OCI-LY1 (cell line): ENCODE measurements around the gene ATP8B2.
A peak's percentile ranks its signal among the peaks of the same experiment; 100 is the strongest.
"Not testable (repeated sequence)": the region's sequence is repeated elsewhere in the genome, so short reads cannot be mapped to it uniquely, and the experiment has no call there.

Source experiments
- H2AFZ ChIP-seq: fragments of 200-600 bp; sonication (generic), shearing (Covaris generic); 2 replicates; pipeline ENCODE4 v1.6.0; 2014; ENCODE audit warnings: antibody characterized with exemption, mild to moderate bottlenecking, low read length
- H3F3A ChIP-seq: fragments of 200-600 bp; sonication (generic), shearing (Covaris generic); 2 replicates; pipeline ENCODE4 v1.6.0; 2014; ENCODE audit warnings: mild to moderate bottlenecking, antibody characterized with exemption, low read length, moderate library complexity; ENCODE audit not compliant: insufficient read depth
- H3K27ac ChIP-seq: fragments of 200-600 bp; sonication (generic); 2 replicates; pipeline ENCODE4 v1.5.1; 2014; ENCODE audit warnings: low read length, mixed run types, mild to moderate bottlenecking, low read depth; ENCODE audit not compliant: poor library complexity, severe bottlenecking
- H3K27me3 ChIP-seq: fragments of 200-600 bp; sonication (generic); 2 replicates; pipeline ENCODE4 v1.6.0; 2014; ENCODE audit warnings: antibody characterized with exemption, mild to moderate bottlenecking, low read length, moderate library complexity; ENCODE audit not compliant: insufficient read depth
- H3K36me3 ChIP-seq: fragments of 200-600 bp; sonication (generic); 2 replicates; pipeline ENCODE4 v1.6.1; 2014; ENCODE audit warnings: mild to moderate bottlenecking, antibody characterized with exemption, low read length, moderate library complexity, mixed read lengths; ENCODE audit not compliant: insufficient read depth
- H3K4me1 ChIP-seq: fragments of 200-600 bp; sonication (generic); 2 replicates; pipeline ENCODE4 v1.5.1; 2014; ENCODE audit warnings: mild to moderate bottlenecking, low read length, moderate library complexity; ENCODE audit not compliant: insufficient read depth, severe bottlenecking
- H3K4me2 ChIP-seq: fragments of 200-600 bp; sonication (generic), shearing (Covaris generic); 2 replicates; pipeline ENCODE4 v1.6.1; 2014; ENCODE audit warnings: low read length
- H3K4me3 ChIP-seq: fragments of 200-600 bp; sonication (generic); 2 replicates; pipeline ENCODE4 v1.5.1; 2014; ENCODE audit warnings: low read length, low read depth, mild to moderate bottlenecking, mixed read lengths; ENCODE audit not compliant: poor library complexity, severe bottlenecking
- H3K79me2 ChIP-seq: fragments of 200-600 bp; shearing (Covaris generic); 2 replicates; pipeline ENCODE4 v1.6.1; 2016; ENCODE audit warnings: mixed run types, low read length, mixed read lengths; ENCODE audit not compliant: insufficient read depth
- H3K9ac ChIP-seq: fragments of 200-600 bp; sonication (generic), shearing (Covaris generic); 2 replicates; pipeline ENCODE4 v1.6.1; 2014; ENCODE audit warnings: mild to moderate bottlenecking, low read length, mixed read lengths
- H3K9me2 ChIP-seq: fragments of 200-600 bp; sonication (generic), shearing (Covaris generic); 2 replicates; pipeline ENCODE4 v1.6.1; 2014; ENCODE audit warnings: low read depth, mild to moderate bottlenecking, low read length, mixed read lengths
- H3K9me3 ChIP-seq: fragments of 200-600 bp; shearing (Covaris generic); 2 replicates; pipeline ENCODE4 v1.6.1; 2014; ENCODE audit warnings: low read length, mixed read lengths
- H4K20me1 ChIP-seq: fragments of 200-600 bp; sonication (generic), shearing (Covaris generic); 2 replicates; pipeline ENCODE4 v1.6.0; 2016; ENCODE audit warnings: mild to moderate bottlenecking, low read length; ENCODE audit not compliant: insufficient read depth
- EZH2 ChIP-seq: fragments of 200-600 bp; sonication (generic), shearing (Covaris generic); IDR thresholded peaks from 2 replicates; pipeline ENCODE4 v1.8.0; 2017; ENCODE audit warnings: borderline replicate concordance, mixed run types, mild to moderate bottlenecking, antibody characterized with exemption, low read length, moderate library complexity, mixed read lengths
- TF ChIP-seq, protein P1 (sequence below): fragments of 200-600 bp; sonication (generic), shearing (Covaris generic); IDR thresholded peaks from 2 replicates; pipeline ENCODE4 v1.5.1; 2017; ENCODE audit warnings: mild to moderate bottlenecking, antibody characterized with exemption, low read length, moderate library complexity, mixed read lengths

The ATP8B2 gene

DNA sequence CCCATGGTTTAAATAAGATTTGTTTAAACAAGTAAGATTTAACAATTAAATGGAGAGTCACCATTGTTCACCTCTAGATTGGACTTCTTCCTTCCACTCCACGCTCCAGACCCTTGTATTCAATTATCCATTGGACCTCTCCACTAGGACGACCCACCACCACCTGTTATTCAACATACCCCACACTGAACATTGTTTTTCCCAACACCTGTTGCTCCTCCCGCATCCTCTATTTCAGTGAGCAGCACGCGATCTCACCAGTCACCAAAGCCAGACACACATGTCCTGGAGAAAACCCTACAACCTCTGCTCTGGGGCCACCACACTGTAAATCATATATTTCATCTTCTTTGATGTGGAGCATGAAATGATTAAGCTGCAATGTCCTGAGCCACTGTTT lies 28.6 kb downstream of the ATP8B2 start:
- Histone ChIP-seq H2AFZ (no peak overlapping the region), H3K27ac (no peak overlapping the region), H3K4me1 (no peaks in the 10 kb centered on the region), H3K79me2 (no peaks in the 10 kb centered on the region), H3K4me2 (no peak overlapping the region), H3F3A (no peaks in the 10 kb centered on the region), H3K4me3 (no peak overlapping the region), H4K20me1 (no peaks in the 10 kb centered on the region), H3K36me3 (no peaks in the 10 kb centered on the region), H3K9ac (no peak overlapping the region), H3K9me2 (no peaks in the 10 kb centered on the region), H3K9me3 (no peaks in the 10 kb centered on the region), H3K27me3 (no peaks in the 10 kb centered on the region)
- TF ChIP-seq, protein P1, sequence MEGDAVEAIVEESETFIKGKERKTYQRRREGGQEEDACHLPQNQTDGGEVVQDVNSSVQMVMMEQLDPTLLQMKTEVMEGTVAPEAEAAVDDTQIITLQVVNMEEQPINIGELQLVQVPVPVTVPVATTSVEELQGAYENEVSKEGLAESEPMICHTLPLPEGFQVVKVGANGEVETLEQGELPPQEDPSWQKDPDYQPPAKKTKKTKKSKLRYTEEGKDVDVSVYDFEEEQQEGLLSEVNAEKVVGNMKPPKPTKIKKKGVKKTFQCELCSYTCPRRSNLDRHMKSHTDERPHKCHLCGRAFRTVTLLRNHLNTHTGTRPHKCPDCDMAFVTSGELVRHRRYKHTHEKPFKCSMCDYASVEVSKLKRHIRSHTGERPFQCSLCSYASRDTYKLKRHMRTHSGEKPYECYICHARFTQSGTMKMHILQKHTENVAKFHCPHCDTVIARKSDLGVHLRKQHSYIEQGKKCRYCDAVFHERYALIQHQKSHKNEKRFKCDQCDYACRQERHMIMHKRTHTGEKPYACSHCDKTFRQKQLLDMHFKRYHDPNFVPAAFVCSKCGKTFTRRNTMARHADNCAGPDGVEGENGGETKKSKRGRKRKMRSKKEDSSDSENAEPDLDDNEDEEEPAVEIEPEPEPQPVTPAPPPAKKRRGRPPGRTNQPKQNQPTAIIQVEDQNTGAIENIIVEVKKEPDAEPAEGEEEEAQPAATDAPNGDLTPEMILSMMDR, result 0 out of 2 replicates have a peak, but pooled peaks have one; percentile 1
- TF ChIP-seq EZH2, result no peak

DNA sequence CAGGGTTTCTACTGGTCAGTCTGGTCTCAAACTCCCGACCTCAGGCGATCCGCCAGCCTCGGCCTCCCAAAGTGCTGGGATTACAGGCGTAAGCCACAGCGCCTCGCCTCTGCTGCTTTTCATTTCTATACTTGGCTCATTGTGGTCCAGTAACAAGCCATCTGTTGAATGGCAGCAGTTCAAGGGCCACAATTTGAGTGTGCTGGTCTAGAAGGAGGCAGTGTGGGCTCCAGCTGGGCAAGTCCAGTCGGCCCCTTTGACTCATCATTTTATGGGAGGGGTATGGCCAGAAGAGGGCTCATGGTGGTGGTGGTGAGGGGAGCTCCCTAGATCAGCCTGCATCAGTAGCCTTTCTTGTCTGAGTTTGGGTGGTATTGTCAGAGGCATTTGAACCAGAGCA lies 33.2 kb downstream of the ATP8B2 start:
- H3K27ac ChIP-seq, result no peak overlapping the region
- H3K4me2 ChIP-seq, result no peak overlapping the region
- no peaks in the 10 kb centered on the region for H3K36me3 ChIP-seq
- no peak overlapping the region for H3K4me3 ChIP-seq
- no peaks in the 10 kb centered on the region for H3K9me2 ChIP-seq
- no peaks in the 10 kb centered on the region for H3K4me1 ChIP-seq
- H3K9me3 ChIP-seq, result no peaks in the 10 kb centered on the region
- no peaks in the 10 kb centered on the region for H3K79me2 ChIP-seq
- H3F3A ChIP-seq, result no peaks in the 10 kb centered on the region
- H2AFZ ChIP-seq, result no peak overlapping the region
- no peak overlapping the region for H3K9ac ChIP-seq
- H4K20me1 ChIP-seq, result no peaks in the 10 kb centered on the region
- no peaks in the 10 kb centered on the region for H3K27me3 ChIP-seq
- TF ChIP-seq EZH2, result no peak
- TF ChIP-seq, protein P1, result no peak

DNA sequence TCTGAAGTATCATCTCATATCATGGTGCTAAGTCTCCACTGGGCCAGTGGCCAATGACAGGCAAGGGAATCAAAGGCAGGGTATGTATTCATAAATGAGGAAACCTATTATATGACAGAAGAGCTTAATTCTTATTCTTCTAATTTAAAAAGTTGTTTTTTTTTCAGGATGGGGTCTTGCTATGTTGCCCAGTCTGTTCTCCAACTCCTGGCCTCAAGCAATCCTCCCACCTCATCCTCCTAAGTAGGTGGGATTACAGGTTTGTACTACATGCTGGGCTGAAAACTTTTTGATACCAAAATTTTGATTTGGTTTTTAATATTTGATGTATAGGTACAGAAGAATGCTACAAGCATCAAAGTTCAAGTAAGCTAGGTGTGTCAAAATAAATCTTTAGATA lies 35.0 kb downstream of the ATP8B2 start:
- no peaks in the 10 kb centered on the region; the same call in 1 of the 2 replicates for H3K27me3 ChIP-seq
- no peaks in the 10 kb centered on the region for H3K79me2 ChIP-seq
- no peaks in the 10 kb centered on the region for H3K4me1 ChIP-seq
- H3K36me3 ChIP-seq, result no peaks in the 10 kb centered on the region
- no peak overlapping the region for H3K9ac ChIP-seq
- no peaks in the 10 kb centered on the region for H4K20me1 ChIP-seq
- no peaks in the 10 kb centered on the region for H3K9me3 ChIP-seq
- TF ChIP-seq EZH2, result no peak
- TF ChIP-seq, protein P1, result no peak
- no peak overlapping the region for H3K27ac ChIP-seq
- no peaks in the 10 kb centered on the region for H3F3A ChIP-seq
- no peaks in the 10 kb centered on the region for H3K9me2 ChIP-seq
- no peak overlapping the region for H3K4me3 ChIP-seq
- no peak overlapping the region for H2AFZ ChIP-seq
- H3K4me2 ChIP-seq, result no peak overlapping the region

DNA sequence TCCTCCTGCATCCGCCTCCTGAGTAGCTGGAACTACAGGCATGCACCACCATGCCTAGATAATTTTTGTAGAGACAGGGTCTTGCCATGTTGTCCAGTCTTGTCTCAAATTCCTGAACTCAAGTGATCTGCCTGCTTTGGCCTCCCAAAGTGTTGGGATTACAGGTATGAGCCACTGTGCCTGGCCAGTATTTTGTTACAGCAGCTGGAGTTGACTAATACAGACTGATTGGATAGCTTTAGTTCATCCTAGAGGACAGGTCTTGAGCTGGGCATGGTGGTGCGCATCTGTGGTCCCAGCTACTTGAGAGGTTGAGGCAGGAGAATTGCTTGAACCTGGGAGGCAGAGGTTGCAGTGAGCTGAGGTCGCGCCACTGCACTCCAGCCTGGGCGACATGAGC lies 35.6 kb downstream of the ATP8B2 start:
- not testable (repeated sequence) for H4K20me1 ChIP-seq, H2AFZ ChIP-seq

More for the DNA sequence above, 35.6 kb downstream of the ATP8B2 start:
- H3K79me2 ChIP-seq, H3K4me2 ChIP-seq, H3K9ac ChIP-seq, H3K9me3 ChIP-seq, H3K4me1 ChIP-seq, H3K4me3 ChIP-seq, H3K9me2 ChIP-seq, H3F3A ChIP-seq, H3K27me3 ChIP-seq, H3K27ac ChIP-seq, H3K36me3 ChIP-seq: not testable (repeated sequence)
